ENCODE data around the gene PPM1J. TPM values are rescaled to one million over a fixed set of nuclear protein-coding genes. Genes with fewer than 3 reads are reported as not detected.

Gene PPM1J
- total and polyA plus RNA-seq, 9 of the 15 experiments (the other 6 are each of a cell fraction or from before 2014, with no cell fraction given), result 0.25 to 10.5 (median 4.2) TPM

DNA sequence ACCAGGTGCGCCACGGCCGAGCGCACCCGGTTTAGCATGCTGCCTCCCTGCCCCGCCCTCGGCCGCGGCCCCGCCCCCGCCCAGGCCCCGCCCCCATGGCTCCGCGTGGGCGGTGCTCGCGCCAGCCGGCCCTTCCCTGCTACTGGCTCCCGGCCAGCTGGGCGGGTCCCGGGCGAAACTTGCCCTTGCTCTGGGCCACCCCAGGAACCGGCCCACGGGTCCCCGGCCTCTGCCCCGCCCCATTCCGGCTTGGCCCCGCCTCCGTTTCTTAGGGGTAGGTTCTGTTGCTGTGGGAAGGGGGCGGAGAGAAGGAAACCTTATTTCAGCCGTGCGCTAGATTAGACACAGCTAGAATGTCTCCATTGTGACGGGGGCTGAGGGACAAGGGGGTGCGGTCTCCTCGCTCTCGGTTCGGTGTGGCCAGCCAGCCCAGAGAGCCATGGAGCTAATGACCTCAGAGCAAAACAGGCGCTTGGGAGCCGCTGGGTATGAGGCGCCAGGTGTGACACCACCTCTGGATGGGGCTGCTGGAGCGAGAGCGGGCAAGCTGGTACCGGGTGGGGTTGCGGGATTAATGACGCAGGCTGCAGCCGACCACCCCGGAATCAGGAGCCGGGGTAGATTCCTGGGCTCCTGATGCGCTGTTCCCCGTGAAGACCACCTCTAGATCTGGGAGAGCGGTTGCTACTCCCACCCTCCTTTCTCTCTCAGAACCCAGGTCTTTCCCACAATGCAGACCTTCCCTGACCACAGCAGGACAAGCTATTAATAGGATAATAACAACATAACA lies at the start of gene PPM1J (continued):
- TF ChIP-seq NFYB (IDR thresholded peaks at IDR 0.05; ENCODE audit: extremely low read depth, insufficient read length), result no peak
- TF ChIP-seq NEUROD1 (IDR thresholded peaks at IDR 0.05; ENCODE audit: borderline replicate concordance, low read depth, low read length, partially characterized antibody), result no peak
- no peak for TF ChIP-seq NR3C1 (CRISPR knock-in tag; IDR thresholded peaks at IDR 0.05)
- TF ChIP-seq ZNF444 (CRISPR knock-in tag; IDR thresholded peaks at IDR 0.05), result no peak
- TF ChIP-seq, protein P1, sequence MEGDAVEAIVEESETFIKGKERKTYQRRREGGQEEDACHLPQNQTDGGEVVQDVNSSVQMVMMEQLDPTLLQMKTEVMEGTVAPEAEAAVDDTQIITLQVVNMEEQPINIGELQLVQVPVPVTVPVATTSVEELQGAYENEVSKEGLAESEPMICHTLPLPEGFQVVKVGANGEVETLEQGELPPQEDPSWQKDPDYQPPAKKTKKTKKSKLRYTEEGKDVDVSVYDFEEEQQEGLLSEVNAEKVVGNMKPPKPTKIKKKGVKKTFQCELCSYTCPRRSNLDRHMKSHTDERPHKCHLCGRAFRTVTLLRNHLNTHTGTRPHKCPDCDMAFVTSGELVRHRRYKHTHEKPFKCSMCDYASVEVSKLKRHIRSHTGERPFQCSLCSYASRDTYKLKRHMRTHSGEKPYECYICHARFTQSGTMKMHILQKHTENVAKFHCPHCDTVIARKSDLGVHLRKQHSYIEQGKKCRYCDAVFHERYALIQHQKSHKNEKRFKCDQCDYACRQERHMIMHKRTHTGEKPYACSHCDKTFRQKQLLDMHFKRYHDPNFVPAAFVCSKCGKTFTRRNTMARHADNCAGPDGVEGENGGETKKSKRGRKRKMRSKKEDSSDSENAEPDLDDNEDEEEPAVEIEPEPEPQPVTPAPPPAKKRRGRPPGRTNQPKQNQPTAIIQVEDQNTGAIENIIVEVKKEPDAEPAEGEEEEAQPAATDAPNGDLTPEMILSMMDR (IDR thresholded peaks at IDR 0.05 in 2 of 3, conservative IDR thresholded peaks at IDR 0.05 in 1 of 3; ENCODE audit: insufficient read depth in 2 of 3, low read depth in 1 of 3, low read length in 3 of 3), result 0 out of 6 replicates have a peak, but pooled peaks of 1 of the 3 experiments have one; percentile 2
- TF ChIP-seq, protein P2, sequence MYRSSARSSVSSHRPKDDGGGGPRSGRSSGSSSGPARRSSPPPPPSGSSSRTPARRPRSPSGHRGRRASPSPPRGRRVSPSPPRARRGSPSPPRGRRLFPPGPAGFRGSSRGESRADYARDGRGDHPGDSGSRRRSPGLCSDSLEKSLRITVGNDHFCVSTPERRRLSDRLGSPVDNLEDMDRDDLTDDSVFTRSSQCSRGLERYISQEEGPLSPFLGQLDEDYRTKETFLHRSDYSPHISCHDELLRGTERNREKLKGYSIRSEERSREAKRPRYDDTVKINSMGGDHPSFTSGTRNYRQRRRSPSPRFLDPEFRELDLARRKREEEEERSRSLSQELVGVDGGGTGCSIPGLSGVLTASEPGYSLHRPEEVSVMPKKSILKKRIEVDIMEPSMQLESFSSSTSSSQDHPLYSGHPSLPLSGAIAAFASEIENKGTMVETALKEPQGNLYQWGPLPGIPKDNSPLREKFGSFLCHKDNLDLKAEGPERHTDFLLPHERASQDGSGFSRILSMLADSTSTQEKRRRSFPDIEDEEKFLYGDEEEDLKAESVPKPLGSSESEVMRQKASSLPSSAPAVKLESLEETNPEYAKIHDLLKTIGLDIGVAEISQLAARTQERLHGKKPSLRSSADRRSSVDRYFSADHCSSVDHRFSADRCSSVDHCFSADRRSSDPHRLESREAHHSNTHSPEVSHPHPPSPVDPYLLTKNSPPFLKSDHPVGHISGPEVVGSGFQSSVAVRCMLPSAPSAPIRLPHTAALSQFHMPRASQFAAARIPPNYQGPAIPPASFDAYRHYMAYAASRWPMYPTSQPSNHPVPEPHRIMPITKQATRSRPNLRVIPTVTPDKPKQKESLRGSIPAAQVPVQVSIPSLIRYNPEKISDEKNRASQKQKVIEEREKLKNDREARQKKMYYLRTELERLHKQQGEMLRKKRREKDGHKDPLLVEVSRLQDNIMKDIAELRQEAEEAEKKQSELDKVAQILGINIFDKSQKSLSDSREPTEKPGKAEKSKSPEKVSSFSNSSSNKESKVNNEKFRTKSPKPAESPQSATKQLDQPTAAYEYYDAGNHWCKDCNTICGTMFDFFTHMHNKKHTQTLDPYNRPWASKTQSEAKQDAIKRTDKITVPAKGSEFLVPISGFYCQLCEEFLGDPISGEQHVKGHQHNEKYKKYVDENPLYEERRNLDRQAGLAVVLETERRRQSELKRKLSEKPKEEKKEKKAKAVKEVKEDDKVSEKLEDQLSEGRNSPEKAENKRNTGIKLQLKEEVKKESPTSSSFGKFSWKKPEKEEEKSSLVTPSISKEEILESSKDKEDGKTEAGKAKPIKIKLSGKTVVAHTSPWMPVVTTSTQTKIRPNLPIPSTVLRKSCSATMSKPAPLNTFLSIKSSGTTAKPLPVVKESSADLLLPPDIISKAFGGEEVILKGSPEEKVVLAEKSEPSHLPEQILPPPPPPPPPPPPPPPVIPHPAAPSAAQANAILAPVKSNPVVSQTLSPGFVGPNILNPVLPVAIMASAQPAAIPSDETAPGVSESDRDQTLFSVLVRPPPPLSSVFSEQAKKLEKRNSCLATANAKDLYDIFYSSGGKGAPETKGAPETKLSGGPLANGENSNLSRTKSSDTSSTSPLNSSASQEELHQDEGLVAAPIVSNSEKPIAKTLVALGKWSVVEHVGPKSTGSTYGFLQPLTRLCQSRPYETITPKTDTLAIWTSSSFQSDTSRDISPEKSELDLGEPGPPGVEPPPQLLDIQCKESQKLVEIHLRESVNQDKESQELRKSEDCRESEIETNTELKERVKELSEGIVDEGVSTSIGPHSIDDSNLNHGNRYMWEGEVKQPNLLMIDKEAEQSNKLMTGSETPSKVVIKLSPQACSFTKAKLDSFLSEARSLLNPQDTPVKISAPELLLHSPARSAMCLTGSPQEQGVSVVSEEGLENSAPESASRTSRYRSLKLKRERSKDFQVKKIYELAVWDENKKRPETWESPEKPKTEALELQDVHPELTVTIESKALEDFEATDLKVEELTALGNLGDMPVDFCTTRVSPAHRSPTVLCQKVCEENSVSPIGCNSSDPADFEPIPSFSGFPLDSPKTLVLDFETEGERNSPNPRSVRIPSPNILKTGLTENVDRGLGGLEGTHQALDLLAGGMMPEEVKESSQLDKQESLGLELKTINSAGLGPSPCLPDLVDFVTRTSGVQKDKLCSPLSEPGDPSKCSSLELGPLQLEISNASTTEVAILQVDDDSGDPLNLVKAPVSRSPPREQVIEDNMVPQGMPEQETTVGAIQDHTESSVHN (IDR thresholded peaks at IDR 0.05; ENCODE audit: borderline replicate concordance in 1 of 2, low read depth in 1 of 2), result no peak
- TF ChIP-seq, protein P3, sequence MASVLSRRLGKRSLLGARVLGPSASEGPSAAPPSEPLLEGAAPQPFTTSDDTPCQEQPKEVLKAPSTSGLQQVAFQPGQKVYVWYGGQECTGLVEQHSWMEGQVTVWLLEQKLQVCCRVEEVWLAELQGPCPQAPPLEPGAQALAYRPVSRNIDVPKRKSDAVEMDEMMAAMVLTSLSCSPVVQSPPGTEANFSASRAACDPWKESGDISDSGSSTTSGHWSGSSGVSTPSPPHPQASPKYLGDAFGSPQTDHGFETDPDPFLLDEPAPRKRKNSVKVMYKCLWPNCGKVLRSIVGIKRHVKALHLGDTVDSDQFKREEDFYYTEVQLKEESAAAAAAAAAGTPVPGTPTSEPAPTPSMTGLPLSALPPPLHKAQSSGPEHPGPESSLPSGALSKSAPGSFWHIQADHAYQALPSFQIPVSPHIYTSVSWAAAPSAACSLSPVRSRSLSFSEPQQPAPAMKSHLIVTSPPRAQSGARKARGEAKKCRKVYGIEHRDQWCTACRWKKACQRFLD (CRISPR knock-in tag; IDR thresholded peaks at IDR 0.05), result no peak
